GM19395 (cell line): Measurements from ENCODE around the gene ZDHHC11B.
"Not testable (repeated sequence)": the region's sequence is repeated elsewhere in the genome, so short reads cannot be mapped to it uniquely, and the experiment has no call there.

Experiments used
- ATAC-seq: cut with Tn5 transposase; IDR thresholded peaks from one replicate; pipeline ENCODE4 v1.9.1; 2021; ENCODE audit warnings: mild to moderate bottlenecking, moderate library complexity; ENCODE audit not compliant: unreplicated experiment

ZDHHC11B gene

DNA sequence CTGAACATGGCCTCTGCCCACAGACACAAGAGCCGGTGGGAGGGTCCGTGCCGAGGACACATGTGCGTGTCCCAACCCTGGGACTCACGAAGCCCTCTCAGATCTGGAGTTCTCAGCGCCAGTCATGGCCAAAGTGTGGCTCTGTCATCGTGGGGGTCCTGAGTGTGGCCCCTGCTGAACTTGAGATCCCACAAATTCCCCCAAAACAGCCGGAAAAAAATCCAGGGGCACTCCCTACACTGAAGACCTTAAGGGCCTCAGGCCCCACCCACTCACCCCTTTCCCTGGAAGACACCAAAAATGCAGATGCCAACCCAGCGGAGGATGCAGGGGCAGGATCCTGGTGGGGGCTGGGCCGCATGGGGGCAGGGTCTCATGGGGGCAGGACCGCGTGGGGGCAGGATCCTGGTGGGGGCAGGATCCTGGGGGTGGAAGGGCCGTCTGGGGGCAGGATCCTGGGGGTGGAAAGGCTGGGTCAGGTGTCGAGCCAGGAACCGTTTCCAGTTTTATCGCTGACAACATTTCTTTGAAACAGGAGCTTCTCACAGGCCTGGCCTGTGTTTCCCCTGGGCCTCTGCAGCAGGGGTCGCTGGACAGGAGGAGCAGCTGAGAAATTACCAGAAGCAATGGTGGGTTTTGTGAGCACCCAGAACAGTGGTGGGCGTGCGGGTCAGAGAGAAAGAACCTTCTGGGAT lies 13.3 kb downstream of the ZDHHC11B start:
- ATAC-seq = not testable (repeated sequence)

- ATAC-seq = not testable (repeated sequence)
These were observed 13.9 kb downstream of the ZDHHC11B start for GRCh38 chr5:770585-770984.

- ATAC-seq = not testable (repeated sequence)
These were observed 14.9 kb downstream of the ZDHHC11B start for GRCh38 chr5:769485-770145.

DNA sequence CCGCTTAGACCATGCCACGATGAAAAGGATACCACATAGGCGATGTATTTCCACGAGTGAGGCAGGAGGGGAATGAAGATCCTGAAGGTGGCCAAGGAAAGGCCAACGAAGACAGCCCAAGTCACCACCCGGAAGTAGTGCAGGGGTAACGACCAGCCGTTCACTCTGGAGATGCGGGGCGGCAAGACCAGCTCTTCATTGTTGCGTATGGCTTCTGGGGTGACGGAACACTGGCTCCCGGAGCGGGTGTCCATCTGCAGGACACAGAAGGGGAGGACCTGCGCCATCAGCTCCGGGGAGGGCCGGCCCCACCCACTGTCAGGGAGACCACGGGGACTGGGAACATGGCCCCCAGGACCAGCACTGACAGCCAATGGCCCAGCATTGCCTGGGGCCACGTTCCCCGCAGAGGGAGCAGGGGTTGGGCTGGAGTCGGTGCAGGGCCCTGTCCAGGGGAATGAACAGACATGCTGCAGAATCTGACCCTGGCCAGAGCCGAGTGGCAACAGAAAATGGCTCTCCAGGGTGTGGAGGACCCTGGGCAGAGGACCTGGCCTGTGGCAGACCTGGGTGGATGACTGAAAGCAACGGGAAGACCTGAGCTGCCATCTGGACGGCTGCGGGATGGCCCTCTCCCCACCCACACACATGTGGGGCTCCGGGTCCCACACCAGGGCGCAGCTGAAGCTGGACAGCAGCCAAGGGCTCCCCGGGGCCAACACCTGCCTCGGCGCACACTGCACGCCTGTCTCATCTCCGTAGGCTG lies 17.7 kb downstream of the ZDHHC11B start:
- no peak for ATAC-seq

GRCh38 chr5:765948-766631 lies 18.4 kb downstream of the ZDHHC11B start:
- ATAC-seq = no peak

- no peak for ATAC-seq
These were observed 20.3 kb downstream of the ZDHHC11B start for GRCh38 chr5:763998-764781.

DNA sequence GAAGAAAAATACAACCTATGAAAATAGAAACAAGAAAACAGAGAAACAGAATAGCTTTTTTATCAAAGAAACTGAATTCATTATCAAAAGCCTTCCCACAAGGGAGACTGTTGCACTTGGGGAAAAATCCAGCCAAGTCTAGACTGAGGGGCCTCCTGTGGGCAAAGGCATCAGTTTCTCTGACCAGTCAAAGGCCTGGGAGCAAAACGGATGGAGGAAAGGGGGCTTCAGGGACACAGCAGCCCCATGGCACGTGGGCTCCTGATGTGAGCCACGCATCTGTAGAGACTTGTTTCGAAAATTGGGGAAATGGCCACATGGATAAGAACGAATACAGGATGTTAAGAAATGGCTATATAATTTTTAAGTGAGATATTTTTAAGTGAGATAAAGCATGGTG lies 21.1 kb downstream of the ZDHHC11B start:
- ATAC-seq = no peak

- not testable (repeated sequence) for ATAC-seq
These were observed 21.5 kb downstream of the ZDHHC11B start for GRCh38 chr5:762996-763395.

DNA sequence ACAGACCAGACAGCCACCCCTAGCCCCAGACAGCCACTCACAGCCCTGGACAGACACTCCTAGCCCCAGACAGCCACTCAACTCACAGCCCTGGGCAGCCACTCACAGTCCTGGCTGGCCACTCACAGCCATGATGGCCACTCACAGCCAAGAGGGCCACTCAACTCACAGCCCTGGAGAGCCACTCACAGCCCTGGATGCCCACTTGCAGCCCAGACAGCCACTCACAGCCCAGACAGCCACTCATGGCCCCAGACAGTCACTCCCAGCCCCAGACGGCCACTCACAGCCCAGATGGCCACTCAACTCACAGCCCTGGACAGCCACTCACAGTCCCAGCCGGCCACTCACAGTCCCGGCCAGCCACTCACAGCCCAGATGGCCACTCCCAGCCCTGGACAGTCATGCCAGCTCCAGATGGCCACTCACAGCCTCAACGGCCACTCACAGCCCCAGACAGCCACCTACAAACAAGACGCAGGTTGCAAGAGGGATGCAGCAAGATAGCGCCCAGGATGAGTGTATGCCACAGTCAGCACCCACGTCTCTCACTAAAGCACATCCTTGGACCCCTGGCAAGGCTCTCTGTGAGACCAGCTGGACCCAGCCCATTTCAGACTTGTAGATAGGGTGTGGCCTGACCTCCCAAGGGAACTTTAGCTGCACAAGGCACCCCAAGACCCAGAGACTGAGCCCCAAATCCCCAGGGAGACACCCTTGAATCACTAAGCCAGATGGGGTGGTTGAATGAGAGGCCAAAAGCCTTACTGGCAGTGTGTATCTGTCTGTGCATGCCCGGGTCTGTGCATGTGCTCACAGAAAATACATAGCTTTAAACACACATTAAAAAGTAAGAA lies 22.4 kb downstream of the ZDHHC11B start:
- no peak for ATAC-seq

- ATAC-seq = no peak
These were observed 23.3 kb downstream of the ZDHHC11B start for GRCh38 chr5:761059-761771.

DNA sequence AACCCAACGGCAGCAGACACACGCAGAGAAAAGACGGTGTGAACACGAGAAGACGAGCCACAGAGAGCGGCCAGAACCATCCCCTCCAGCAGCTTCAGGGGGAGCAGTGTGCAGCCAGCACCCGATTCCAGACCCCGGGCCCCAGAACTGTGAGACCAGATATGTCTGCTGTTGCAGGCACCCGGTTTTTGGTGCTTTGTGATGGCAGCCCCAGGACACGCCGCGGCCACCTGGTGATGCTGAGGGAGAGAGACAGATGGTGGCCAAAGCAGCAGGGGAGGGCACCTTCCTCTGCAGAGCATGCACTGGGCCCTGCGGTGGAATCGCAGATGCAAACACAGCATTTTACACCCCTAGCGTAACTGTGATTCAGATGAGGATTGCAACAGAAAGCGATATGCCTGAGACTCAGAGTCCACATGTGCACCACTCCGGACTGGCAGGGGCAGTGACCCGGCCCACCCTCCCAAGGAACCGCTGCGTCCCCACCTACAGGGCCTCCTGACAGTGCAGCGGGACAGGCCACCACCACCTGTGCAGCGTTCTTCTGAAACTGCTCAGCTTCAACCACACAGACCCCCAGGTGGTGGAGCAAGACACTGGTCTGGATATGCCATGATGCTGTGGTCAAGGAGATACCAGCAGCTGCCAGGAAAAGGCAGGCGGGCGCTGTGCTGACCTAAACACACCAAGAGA lies 24.0 kb downstream of the ZDHHC11B start:
- no peak for ATAC-seq

DNA sequence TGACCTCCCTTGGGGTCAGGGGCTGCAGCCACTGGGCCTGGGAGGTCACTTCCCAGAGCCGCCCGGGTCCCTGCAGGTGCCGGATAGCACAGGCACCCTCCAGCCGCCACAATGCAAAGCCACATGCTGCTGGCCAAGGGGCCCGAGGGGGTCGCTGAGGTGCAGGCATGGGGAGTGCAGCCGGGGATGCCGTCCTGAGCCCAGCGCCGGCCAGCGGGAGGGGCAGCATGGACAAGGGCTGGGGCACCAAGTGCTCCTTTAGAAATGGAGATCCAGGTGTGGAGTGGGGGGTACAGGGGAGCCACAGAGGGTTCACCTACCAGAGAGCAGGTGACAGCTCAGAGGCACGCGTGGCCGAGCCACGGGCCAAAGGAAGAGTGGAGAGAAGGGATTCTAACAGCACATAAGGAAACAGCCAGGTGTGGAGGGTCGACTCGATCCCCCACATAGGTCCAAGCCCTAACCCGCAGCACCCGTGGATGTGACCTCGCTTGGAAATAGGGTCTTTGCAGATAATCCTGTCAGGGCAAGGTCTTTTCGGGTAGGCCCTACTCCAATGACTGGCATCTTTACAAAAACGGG lies 24.7 kb downstream of the ZDHHC11B start:
- ATAC-seq = no peak

GRCh38 chr5:759111-759751 lies 25.3 kb downstream of the ZDHHC11B start:
- no peak for ATAC-seq

- no peak for ATAC-seq
These were observed 25.9 kb downstream of the ZDHHC11B start for GRCh38 chr5:758698-759053.

GRCh38 chr5:757931-758697 lies 26.4 kb downstream of the ZDHHC11B start:
- no peak for ATAC-seq

GRCh38 chr5:757346-757930 lies 27.1 kb downstream of the ZDHHC11B start:
- no peak for ATAC-seq
